Endothelial cell of umbilical vein (primary cell): Measurements from ENCODE around the gene U2AF2. TPM values are rescaled to one million over a fixed set of nuclear protein-coding genes. Genes with fewer than 3 reads are reported as not detected.

Experiments
- BruUV-seq: library from RNA; stranded (reverse); fragments of 400-500 nt; replicated peaks from 2 replicates; lab custom pipeline; 2021; lab: Mats Ljungman, UMichigan
- CTCF ChIA-PET: fragments of 300-600, 350-600 bp; sonication (Branson Sonifier 250); formaldehyde crosslinking; loops from one replicate; lab custom pipeline; 2021; ENCODE audit warnings: antibody characterized with exemption, inconsistent platforms; lab: Charles Lee
- POLR2A ChIA-PET: fragments of 300-600, 350-600 bp; sonication (Branson Sonifier 250); formaldehyde crosslinking; loops from one replicate; lab custom pipeline; 2021; ENCODE audit warnings: antibody characterized with exemption, inconsistent platforms; lab: Charles Lee
- DNase-seq: peaks from one replicate; pipeline ENCODE4 v3.0.0-alpha.2; 2011; ENCODE audit warnings: low read depth, low spot score
- FAIRE-seq: peaks from 2 replicates; lab custom pipeline; 2011; peaks lifted over from hg19 to GRCh38; lab: Jason Lieb, UNC
- H2AFZ ChIP-seq: 2 replicates; pipeline ENCODE4 v1.6.0; 2012; ENCODE audit warnings: low read depth, low read length, control low read depth, inconsistent platforms
- H3K27ac ChIP-seq: 2 replicates; pipeline ENCODE4 v1.5.1; 2011; ENCODE audit warnings: low read depth, mild to moderate bottlenecking, control low read depth, low read length, moderate library complexity; ENCODE audit not compliant: insufficient read depth
- H3K27me3 ChIP-seq, 2 experiments: 2 replicates each; pipeline versions ENCODE4 v1.6.0 to v1.6.1; 2011; ENCODE audit warnings: low read length in 2 of 2, mixed read lengths in 1 of 2; ENCODE audit not compliant: control insufficient read depth in 2 of 2, insufficient read depth in 2 of 2
- H3K36me3 ChIP-seq, 2 experiments: 2 replicates in 1 of 2; 3 replicates in 1 of 2; pipeline ENCODE4 v1.5.1; 2011; ENCODE audit warnings: low read length in 2 of 2, mild to moderate bottlenecking in 1 of 2, moderate library complexity in 1 of 2; ENCODE audit not compliant: control insufficient read depth in 2 of 2, insufficient read depth in 2 of 2; ENCODE audit errors: extremely low read depth in 1 of 2
- H3K4me1 ChIP-seq: 3 replicates; pipeline ENCODE4 v1.5.1; 2011; ENCODE audit warnings: mild to moderate bottlenecking, low read length; ENCODE audit not compliant: control insufficient read depth, insufficient read depth; ENCODE audit errors: extremely low read depth
- H3K4me2 ChIP-seq: 2 replicates; pipeline ENCODE4 v1.6.1; 2011; ENCODE audit warnings: low read length, control low read depth, mixed read lengths; ENCODE audit not compliant: insufficient read depth
- H3K4me3 ChIP-seq, 3 experiments: fragments of 200-600 bp in 1 of 3; sonication (generic), shearing (Covaris generic) in 1 of 3; replicated peaks in 1 of 3; 2 replicates each; pipeline ENCODE4 v1.5.1; 2011 to 2016; ENCODE audit warnings: control low read depth in 3 of 3, low read length in 3 of 3, mild to moderate bottlenecking in 2 of 3, inconsistent platforms in 1 of 3, low read depth in 1 of 3, moderate library complexity in 1 of 3; ENCODE audit not compliant: insufficient read depth in 1 of 3
- H3K79me2 ChIP-seq: 2 replicates; pipeline ENCODE4 v1.6.0; 2012; ENCODE audit warnings: low read length, inconsistent platforms; ENCODE audit not compliant: control insufficient read depth, insufficient read depth
- H3K9ac ChIP-seq: replicated peaks from 2 replicates; pipeline ENCODE3; 2011; ENCODE audit warnings: low read length, control low read depth; ENCODE audit not compliant: insufficient read depth; ENCODE audit errors: extremely low read depth
- H3K9me1 ChIP-seq: replicated peaks from 3 replicates; pipeline ENCODE4 v1.6.0; 2011; ENCODE audit warnings: mild to moderate bottlenecking, low read length; ENCODE audit not compliant: control insufficient read depth, insufficient read depth; ENCODE audit errors: extremely low read depth
- H3K9me3 ChIP-seq: replicated peaks from 2 replicates; pipeline ENCODE4 v1.5.1; 2012; ENCODE audit warnings: low read length, inconsistent platforms; ENCODE audit not compliant: control insufficient read depth, insufficient read depth
- H4K20me1 ChIP-seq: replicated peaks from 2 replicates; pipeline ENCODE3; 2011; ENCODE audit warnings: mild to moderate bottlenecking, low read length; ENCODE audit not compliant: control insufficient read depth, insufficient read depth; ENCODE audit errors: extremely low read depth
- CTCF ChIP-seq, 2 donors: IDR thresholded peaks; 1 replicate in 1 of 2; 2 replicates in 1 of 2; pipeline ENCODE4 v1.5.1; 2011; ENCODE audit warnings: low read length in 2 of 2, mild to moderate bottlenecking in 2 of 2, moderate library complexity in 2 of 2, control low read depth in 1 of 2, inconsistent platforms in 1 of 2, low read depth in 1 of 2; ENCODE audit not compliant: insufficient read depth in 1 of 2; ENCODE audit errors: extremely low read depth in 1 of 2
- EZH2 ChIP-seq: IDR thresholded peaks from 2 replicates; pipeline ENCODE4 v1.6.1; 2012; ENCODE audit warnings: borderline replicate concordance, low read depth, mild to moderate bottlenecking, moderate library complexity, low read length, inconsistent platforms; ENCODE audit not compliant: severe bottlenecking
- FOS ChIP-seq: IDR thresholded peaks from 2 replicates; pipeline ENCODE4 v1.6.1; 2011; ENCODE audit warnings: mild to moderate bottlenecking, low read length, moderate library complexity, borderline replicate concordance; ENCODE audit not compliant: insufficient read depth
- GATA2 ChIP-seq: IDR thresholded peaks from 2 replicates; pipeline ENCODE4 v1.7.0; 2011; ENCODE audit warnings: low read depth, mild to moderate bottlenecking, moderate library complexity, mixed read lengths, low read length; ENCODE audit not compliant: insufficient read length, insufficient read depth
- JUN ChIP-seq: IDR thresholded peaks from 2 replicates; pipeline ENCODE4 v1.6.1; 2011; ENCODE audit warnings: borderline replicate concordance, low read depth; ENCODE audit not compliant: insufficient read length, insufficient read depth
- MAX ChIP-seq: IDR thresholded peaks from 2 replicates; pipeline ENCODE4 v1.6.1; 2011; ENCODE audit not compliant: insufficient read depth, insufficient read length
- MYC ChIP-seq: IDR thresholded peaks from one replicate; pipeline ENCODE4 v1.6.1; 2011; ENCODE audit warnings: mild to moderate bottlenecking, low read depth, low read length
- POLR2A ChIP-seq: IDR thresholded peaks from 2 replicates; pipeline ENCODE4 v1.6.1; 2012; ENCODE audit warnings: low read depth, mild to moderate bottlenecking, control low read depth, low read length
- POLR2AphosphoS5 ChIP-seq: IDR thresholded peaks from 2 replicates; pipeline ENCODE4 v1.6.1; 2012; ENCODE audit warnings: low read depth, mild to moderate bottlenecking, control low read depth, low read length, moderate library complexity; ENCODE audit not compliant: insufficient read depth
- dilution Hi-C: fragments of 300-500 bp; cut with MboI; formaldehyde crosslinking; loops from one replicate; pipeline ENCODE4 v1.15.0; 2019; ENCODE audit warnings: low sequenced_read_pairs; ENCODE audit not compliant: extremely low pct_ligation_motif_present
- intact Hi-C: fragments of 100-400 bp; cut with micrococcal nuclease; formaldehyde crosslinking; loops from one replicate; pipeline ENCODE4 v1.10.0; 2022
- polyA plus RNA-seq, 4 experiments: library from polyadenylated mRNA; depleted of rRNA in 3 of 4; stranded (reverse) in 3 of 4; unstranded in 1 of 4; fragments of >200 nt; gene quantifications; 2 replicates each; pipeline versions ENCODE4 v1.2.1 to v1.2.3, GENCODE V29; 2011 to 2012; ENCODE audit warnings: missing spikeins in 1 of 4
- total RNA-seq: library from RNA; stranded (reverse); gene quantifications from 2 replicates; pipeline ENCODE4 v1.2.3, GENCODE V29; 2021

U2AF2 gene
- total and polyA plus RNA-seq, 2 donors (not counting 3 experiments of a cell fraction or from before 2014, with no cell fraction given), result 183 to 259 TPM

- intact Hi-C loops, result no loop called here
- Histone ChIP-seq H3K27ac (no peak overlapping the region), H3K9ac (no peak overlapping the region), H3K27me3 (no peaks in the 10 kb centered on the region), H3K36me3 (no peaks in the 10 kb centered on the region), H3K4me1 (peaks cover 18% of the 10 kb centered on the region), H4K20me1 (no peaks in the 10 kb centered on the region), H3K9me1 (no peaks in the 10 kb centered on the region), H3K9me3 (no peaks in the 10 kb centered on the region), H3K4me2 (no peak overlapping the region), H3K79me2 (peaks cover 24% of the 10 kb centered on the region), H2AFZ (no peak overlapping the region), H3K4me3 (no peak overlapping the region)
- dilution Hi-C loops, result no loop called here
- no peak for DNase-seq
- no peak for TF ChIP-seq MYC
- no peak for TF ChIP-seq FOS
- TF ChIP-seq JUN, result no peak
- no peak for TF ChIP-seq GATA2
- no peak for TF ChIP-seq POLR2AphosphoS5
- TF ChIP-seq EZH2, result no peak
- no peak for TF ChIP-seq POLR2A
- TF ChIP-seq CTCF (IDR thresholded peaks at IDR 0.05; ENCODE audit: extremely low read depth in 1 of 2, insufficient read depth in 1 of 2, low read depth in 1 of 2, low read length in 2 of 2), result no peak
- no peak for TF ChIP-seq MAX
- CTCF ChIA-PET, result interaction anchor here (1.4 kb wide), 2 partner anchors 11 to 169 kb away, joined by 3 to 4 read pairs; partner anchors contain the start of gene CCDC106
- POLR2A ChIA-PET, result no interaction called here
- FAIRE-seq, result no peak
- BruUV-seq, result no TSS peak
Measured at GRCh38 chr19:55636723-55637122, 18.1 kb upstream of the U2AF2 start.
